BE2C (cell line): ENCODE results near the gene ZXDB.
A peak's percentile ranks its signal among the peaks of the same experiment; 100 is the strongest.
"Not testable (repeated sequence)": the region's sequence is repeated elsewhere in the genome, so short reads cannot be mapped to it uniquely, and the experiment has no call there.

Experiments
- DNase-seq: peaks from one replicate; pipeline ENCODE4 v3.0.0-alpha.2; 2020
- H3K27me3 ChIP-seq: fragments of 250-450 bp; sonication (Bioruptor Pico); 2 replicates; pipeline ENCODE4 v1.5.1; 2020; ENCODE audit warnings: mild to moderate bottlenecking
- H3K36me3 ChIP-seq: fragments of 250-450 bp; sonication (Bioruptor Pico); 2 replicates; pipeline ENCODE4 v1.5.1; 2020; ENCODE audit warnings: mild to moderate bottlenecking
- H3K4me1 ChIP-seq: fragments of 250-450 bp; sonication (Bioruptor Pico); 2 replicates; pipeline ENCODE4 v1.5.1; 2020
- H3K4me3 ChIP-seq: 2 replicates; pipeline ENCODE4 v1.5.1; 2011; ENCODE audit warnings: low read depth, low read length
- H3K9me3 ChIP-seq: fragments of 250-450 bp; sonication (Bioruptor Pico); 2 replicates; pipeline ENCODE4 v1.5.1; 2020
- TF ChIP-seq, protein P1 (sequence below): IDR thresholded peaks from 2 replicates; pipeline ENCODE4 v1.5.1; 2012; ENCODE audit warnings: mild to moderate bottlenecking, low read depth, low read length

ZXDB gene

DNA sequence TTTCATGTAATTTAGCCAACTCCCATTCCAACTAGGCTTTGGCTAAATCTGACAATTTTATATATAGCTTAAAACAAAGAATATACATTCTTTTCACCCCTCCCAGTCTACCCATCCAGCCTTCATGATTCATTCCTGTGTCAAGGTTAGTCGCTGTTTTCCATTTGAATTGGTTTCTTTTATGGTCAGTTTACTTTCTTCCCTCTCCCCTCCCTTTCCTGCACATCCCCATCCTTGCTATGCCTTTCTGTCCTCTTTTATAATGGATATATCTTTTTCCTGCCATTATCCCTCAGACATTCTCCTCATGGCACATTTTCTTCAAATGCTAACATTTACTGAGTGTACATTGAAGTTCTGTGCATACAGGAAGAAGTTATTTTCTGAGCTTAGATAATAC, 4.7 kb downstream of the ZXDB start:
- H3K4me3 ChIP-seq, result peak overlapping the region; percentile 56
- no peak for DNase-seq

DNA sequence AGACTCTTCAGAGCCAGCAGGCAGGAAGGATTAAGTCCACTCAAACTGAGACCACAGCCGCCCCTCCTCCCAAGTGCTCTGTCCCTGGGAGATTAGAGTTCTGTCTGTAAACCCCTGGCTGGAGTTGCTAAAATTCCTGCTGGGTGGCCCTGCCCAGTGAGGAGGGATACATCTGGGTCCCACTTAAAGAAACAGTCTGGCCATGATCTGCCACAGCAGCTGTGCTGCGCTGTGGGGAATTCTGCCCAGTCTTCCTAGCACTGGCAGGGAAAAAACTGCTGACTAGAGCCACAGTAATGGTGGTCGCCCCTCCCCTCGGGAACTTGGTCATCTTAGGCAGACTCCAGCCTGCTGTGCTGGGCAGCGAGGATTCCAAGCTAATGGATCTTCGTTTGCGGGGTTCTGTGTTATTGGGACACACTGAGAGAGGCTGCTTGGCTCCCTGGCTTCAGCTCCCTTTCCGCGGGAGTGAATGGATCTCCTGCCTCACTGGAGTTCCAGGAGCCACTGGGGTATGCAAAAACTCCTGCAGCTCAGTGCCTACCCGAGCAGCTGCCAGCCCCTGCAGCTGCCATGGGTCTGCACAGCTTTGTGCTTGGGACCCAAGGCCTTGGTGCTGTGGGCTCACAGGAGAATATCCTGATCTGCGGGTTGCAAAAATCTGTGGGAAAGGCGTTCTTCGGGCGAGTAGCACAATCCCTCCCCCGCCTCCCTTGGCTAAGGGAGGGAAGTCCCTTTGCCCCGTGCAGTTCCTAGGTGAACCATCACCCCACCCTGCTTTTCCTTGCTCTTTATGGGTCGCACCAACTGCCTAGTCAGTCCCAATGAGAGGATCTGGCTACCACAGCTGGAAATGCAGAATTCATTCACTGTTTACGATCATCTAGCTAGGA, 15.7 kb downstream of the ZXDB start:
- no peaks in the 10 kb centered on the region for H3K9me3 ChIP-seq
- H3K4me1 ChIP-seq, result no peaks in the 10 kb centered on the region
- no peak overlapping the region for H3K4me3 ChIP-seq
- H3K36me3 ChIP-seq, result no peaks in the 10 kb centered on the region
- no peak for DNase-seq
- TF ChIP-seq, protein P1, sequence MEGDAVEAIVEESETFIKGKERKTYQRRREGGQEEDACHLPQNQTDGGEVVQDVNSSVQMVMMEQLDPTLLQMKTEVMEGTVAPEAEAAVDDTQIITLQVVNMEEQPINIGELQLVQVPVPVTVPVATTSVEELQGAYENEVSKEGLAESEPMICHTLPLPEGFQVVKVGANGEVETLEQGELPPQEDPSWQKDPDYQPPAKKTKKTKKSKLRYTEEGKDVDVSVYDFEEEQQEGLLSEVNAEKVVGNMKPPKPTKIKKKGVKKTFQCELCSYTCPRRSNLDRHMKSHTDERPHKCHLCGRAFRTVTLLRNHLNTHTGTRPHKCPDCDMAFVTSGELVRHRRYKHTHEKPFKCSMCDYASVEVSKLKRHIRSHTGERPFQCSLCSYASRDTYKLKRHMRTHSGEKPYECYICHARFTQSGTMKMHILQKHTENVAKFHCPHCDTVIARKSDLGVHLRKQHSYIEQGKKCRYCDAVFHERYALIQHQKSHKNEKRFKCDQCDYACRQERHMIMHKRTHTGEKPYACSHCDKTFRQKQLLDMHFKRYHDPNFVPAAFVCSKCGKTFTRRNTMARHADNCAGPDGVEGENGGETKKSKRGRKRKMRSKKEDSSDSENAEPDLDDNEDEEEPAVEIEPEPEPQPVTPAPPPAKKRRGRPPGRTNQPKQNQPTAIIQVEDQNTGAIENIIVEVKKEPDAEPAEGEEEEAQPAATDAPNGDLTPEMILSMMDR, result no peak
- H3K27me3 ChIP-seq, result no peaks in the 10 kb centered on the region

More for the DNA sequence above, 4.7 kb downstream of the ZXDB start:
- no peaks in the 10 kb centered on the region for H3K36me3 ChIP-seq
- H3K4me1 ChIP-seq, result no peaks in the 10 kb centered on the region
- H3K27me3 ChIP-seq, result no peaks in the 10 kb centered on the region
- H3K9me3 ChIP-seq, result no peaks in the 10 kb centered on the region
- TF ChIP-seq, protein P1, result no peak

DNA sequence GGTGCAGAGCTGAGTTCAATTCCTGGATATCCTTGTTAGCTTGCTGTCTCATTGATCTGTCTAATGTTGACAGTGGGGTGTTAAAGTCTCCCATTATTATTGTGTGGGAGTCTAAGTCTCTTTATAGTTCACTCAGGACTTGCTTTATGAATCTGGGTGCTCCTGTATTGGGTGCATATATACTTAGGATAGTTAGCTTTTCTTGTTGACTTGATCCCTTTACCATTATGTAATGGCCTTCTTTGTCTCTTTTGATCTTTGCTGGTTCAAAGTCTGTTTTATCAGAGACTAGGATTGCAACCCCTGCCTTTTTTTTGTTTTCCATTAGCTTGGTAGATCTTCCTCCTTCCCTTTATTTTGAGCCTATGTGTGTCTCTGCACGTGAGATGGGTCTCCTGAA, 21.5 kb downstream of the ZXDB start:
- H3K4me3 ChIP-seq, H3K36me3 ChIP-seq, H3K27me3 ChIP-seq, H3K9me3 ChIP-seq, DNase-seq, H3K4me1 ChIP-seq: not testable (repeated sequence)

DNA sequence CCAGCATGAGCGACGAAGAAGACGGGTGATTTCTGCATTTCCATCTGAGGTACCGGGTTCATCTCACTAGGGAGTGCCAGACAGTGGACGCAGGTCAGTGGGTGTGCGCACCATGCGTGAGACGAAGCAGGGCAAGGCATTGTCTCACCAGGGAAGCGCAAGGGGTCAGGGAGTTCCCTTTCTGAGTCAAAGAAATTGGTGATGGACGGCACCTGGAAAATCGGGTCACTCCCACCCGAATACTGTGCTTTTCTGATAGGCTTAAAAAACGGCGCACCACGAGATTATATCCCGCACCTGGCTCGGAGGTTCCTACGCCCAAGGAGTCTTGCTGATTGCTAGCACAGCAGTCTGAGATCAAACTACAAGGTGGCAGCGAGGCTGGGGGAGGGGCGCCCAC, 37.6 kb downstream of the ZXDB start:
- H3K36me3 ChIP-seq, H3K4me3 ChIP-seq, DNase-seq, H3K27me3 ChIP-seq, H3K9me3 ChIP-seq, H3K4me1 ChIP-seq: not testable (repeated sequence)

DNA sequence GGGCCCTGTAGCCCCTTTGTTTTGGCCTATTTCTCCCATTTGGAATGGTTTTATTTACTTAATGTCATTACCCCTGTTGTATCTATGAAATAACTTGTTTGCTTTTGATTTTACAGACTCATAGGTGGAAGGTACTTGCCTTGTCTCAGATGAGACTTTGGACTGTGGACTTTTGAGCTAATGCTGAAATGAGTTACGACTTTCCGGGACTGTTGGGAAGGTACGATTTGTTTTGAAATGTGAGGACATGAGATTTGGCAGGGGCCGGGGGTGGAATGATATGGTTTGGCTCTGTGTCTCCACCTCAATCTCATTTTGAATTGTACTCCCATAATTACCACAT, 48.8 kb downstream of the ZXDB start:
- no peak overlapping the region for H3K4me3 ChIP-seq
- no peak for DNase-seq
- no peaks in the 10 kb centered on the region for H3K36me3 ChIP-seq
- no peaks in the 10 kb centered on the region for H3K4me1 ChIP-seq
- H3K9me3 ChIP-seq, result no peaks in the 10 kb centered on the region
- H3K27me3 ChIP-seq, result no peaks in the 10 kb centered on the region
- TF ChIP-seq, protein P1, result no peak

DNA sequence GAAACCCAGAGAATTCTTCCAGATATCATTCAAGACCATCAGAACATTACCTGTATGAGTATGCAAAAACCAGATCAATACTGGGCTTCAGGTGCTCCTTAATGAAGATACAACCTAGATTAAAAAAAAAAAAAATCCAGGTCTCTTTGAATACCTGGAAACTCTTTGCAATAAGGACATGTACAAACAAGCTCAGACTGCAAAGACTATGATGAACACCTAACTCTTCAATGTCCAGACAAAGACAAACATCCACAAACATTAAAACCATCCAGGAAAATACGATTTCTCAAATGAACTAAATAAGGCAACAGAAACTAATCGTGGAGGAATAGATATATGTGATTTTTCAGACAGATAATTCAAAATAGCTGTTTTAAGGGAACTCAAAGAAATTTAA, 49.5 kb downstream of the ZXDB start:
- Histone ChIP-seq H3K4me3 (no peak overlapping the region), H3K9me3 (no peaks in the 10 kb centered on the region), H3K36me3 (no peaks in the 10 kb centered on the region), H3K27me3 (no peaks in the 10 kb centered on the region), H3K4me1 (no peaks in the 10 kb centered on the region)
- TF ChIP-seq, protein P1, result no peak
- no peak for DNase-seq

DNA sequence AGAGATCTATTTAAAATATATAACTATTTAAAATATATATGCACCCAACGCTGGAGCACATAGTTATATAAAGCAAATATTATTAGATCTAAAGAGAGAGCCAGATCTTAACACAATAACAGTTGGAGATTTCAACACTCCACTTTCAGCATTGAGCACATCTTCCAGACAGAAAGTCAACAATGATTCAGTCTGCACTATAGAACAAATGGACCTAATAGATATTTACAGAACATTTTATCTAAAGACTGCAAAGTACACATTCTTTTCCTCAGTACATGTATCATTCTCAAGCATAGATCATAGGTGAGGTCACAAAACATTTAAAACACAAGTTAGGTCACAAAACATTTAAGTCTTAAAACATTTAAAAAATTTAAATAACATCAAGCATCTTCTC, 51.9 kb downstream of the ZXDB start:
- Histone ChIP-seq H3K4me3 (no peak overlapping the region), H3K36me3 (no peaks in the 10 kb centered on the region), H3K9me3 (no peaks in the 10 kb centered on the region), H3K27me3 (no peaks in the 10 kb centered on the region), H3K4me1 (no peaks in the 10 kb centered on the region)
- no peak for DNase-seq
- TF ChIP-seq, protein P1, result no peak
